HG02678 (cell line): ENCODE measurements around the gene CCDC6.
A peak's percentile ranks its signal among the peaks of the same experiment; 100 is the strongest.

Source experiments
- ATAC-seq: cut with Tn5 transposase; IDR thresholded peaks from one replicate; pipeline ENCODE4 v1.9.1; 2021; ENCODE audit warnings: mild to moderate bottlenecking, moderate library complexity; ENCODE audit not compliant: unreplicated experiment

Gene CCDC6

DNA sequence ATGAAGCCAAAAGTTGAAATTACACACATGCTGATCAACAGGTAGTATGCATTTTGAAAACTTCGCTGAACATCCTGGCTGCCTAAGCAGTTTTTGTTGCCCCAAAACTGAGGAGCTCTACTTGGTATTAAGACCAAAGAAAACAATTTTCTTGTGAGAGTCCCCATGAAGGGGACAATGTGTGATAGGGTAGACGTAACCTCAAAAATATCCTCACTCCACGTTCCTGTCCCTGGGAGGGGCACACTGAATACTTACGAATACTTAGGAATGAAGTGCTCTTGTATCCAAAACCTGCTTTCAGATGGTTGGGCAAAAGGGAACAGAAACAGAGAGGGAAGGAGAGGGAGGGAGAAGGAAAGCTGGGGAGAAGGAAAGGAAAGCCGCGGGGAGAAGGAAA lies 24.7 kb downstream of the CCDC6 start:
- no peak for ATAC-seq

DNA sequence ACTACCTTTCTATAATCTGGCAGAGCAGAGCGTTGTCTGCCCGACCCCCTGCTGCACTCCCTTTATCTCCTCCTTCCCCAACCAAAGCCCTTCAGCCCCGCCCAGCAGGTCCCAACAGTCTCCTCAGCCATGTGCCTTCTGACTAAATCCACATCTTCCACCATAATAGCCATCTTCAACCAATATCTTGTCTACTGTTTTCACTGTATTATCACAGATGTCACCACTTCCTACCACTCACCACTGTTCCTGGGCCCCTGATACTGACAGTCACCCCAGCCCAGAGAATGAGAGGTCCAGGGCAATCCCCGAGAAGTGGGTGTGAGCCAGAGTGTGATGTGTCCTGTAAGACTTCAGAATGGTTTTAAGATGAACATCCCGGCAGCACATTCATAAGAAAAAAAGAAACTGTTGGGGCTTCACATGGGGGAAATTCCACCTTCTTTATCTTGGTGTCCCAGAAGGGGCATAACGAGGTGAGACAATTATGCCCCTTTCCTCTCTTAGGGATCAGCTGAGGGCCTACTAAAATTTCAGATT lies 25.3 kb downstream of the CCDC6 start:
- ATAC-seq: peak; percentile 64

DNA sequence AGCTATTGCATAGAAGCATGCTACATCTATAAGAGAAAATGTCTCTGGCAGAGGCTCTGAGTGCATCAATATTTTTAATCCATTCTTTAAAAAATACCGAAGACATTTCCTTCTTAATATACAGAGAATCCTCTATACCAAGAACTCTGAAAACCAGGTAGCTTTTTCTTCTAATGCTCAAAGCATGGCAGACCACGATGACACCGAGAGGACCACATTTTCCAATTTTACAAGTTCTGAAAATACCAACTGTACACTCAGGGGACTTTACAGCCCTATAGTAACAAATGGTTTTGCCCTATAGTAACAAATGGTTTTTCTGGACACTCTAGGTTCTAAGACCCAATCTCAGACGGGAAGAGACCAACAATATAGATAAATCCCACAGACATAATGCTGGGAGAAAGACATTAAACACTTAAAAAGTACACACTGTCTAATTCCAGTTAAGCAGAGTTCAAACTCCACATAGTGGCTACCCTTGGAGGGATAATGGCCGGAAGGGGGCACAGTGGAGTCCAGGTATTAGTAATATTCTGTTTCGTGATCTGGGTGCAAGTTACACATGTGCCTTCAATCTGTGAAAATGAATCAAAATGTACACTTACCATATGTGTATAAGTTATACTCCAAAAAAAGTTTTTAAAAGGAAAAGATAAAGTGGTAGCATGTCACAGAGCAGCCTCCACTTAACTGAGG lies 26.2 kb downstream of the CCDC6 start:
- no peak for ATAC-seq

DNA sequence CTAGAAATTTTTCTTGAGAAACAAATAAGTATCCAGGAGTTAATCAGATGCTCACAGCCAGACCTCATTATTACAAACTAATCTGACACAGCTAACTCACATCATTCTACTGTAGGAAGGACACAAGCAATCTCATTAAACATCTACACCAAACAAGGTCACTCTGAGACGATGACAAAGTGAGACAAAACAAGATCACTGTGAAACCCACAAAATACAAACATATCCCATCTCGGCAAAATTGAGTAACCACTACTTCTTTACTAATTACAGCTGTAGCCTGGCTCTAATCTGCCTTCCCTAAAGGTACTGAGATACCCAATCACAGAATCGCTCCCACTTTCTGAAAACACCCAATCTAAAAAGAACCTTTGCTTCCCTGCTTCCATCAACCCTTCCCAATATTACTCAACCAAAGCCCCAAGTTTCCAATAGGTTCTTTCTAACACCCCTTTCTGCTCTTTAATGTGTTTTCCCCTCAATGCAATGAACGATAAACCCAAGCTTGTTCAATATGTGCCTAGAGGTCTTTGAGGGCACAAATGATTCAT lies 26.9 kb downstream of the CCDC6 start:
- ATAC-seq: peak; percentile 43

DNA sequence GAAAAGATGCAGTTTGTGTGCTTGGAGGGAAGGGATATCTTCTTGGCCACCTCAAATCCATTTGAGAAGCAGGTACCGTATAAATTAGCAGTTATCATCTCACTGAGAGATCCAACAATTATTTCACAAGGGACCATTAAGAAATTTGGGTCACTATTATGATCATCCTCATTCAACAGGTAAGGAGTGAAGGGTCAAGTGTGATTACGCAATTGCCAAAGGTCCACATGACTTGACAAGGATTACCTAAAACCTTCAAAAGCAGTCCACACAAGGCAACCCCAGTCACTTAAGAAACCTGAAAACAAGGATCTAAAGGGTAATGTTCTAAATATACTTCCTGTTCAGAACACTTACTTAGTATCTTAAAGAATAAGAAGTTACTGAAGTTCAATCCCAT lies 27.4 kb downstream of the CCDC6 start:
- no peak for ATAC-seq

DNA sequence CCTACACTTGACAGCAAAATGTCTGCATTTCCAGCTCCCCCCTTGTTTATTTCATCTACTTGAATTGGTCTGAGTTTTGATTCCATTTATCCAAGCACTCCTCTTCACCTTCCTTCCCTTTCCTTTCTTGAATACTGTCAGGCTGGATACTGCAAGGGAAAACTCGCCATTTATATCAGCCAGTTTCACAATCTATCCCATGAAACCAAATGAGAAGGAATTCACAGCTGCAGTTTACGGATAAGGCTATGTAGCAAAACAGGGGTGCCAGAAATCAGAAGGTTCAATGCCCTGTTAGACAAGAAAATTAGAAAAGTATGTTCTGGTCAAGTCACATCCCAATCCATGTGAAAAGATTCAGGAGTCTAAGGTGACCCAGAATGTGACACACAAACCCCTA lies 28.1 kb downstream of the CCDC6 start:
- no peak for ATAC-seq

DNA sequence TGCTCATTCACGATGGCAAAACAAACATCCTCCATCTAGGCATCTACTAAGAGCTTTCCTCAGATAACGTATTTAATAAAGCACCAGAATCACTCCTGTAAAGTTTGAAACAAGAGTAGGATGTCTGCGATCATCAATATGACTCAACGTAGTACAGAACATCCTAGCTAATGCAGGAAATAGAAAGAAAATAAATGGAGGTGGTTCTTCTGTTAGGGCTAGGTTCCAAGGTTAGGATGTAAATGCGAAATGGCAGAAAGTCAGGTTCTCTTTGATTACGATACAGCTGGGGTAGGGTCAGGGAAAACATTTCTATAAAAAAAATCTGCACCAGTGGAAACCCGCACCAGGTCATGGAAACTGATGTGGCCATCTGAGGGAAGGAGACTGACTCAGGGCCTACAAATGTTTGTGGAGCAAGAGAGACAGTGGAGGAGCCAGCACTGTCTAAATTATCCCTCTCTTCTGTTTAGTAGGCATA lies 29.1 kb downstream of the CCDC6 start:
- ATAC-seq: no peak

DNA sequence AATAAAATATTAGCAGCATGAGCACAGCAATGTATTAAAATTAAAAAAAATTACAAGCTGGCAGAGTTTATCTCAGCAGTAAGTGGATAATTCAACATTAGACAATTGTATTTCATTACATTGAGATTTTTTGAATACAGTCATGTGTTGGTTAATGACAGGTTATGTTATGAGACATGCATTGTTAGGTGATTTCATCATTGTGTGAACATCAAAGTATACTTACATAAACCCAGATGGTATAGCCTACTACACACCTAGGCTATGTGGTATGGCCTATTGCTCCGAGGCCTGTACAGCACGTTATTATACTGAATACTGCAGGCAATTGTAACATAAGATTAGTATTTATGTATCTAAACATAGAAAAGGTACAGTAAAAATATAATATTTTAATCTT lies 29.7 kb downstream of the CCDC6 start:
- no peak for ATAC-seq

DNA sequence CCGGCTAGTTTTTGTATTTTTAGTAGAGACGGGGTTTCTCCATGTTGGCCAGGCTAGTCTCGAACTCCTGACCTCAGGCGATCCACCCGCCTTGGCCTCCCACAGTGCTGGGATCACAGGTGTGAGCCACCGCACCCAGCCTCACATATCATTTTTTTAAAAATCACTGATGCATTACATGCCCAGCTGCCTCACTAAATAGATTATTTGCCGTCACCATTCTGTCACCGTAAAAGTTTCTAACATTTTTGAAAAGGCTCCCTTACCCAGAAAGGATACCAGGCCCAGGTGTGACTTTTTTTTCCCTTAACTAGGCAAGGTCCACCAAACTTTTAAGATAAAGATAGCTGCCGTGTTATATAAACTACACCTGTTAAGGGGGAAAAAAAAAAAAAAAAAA lies 30.1 kb downstream of the CCDC6 start:
- peak; percentile 21 for ATAC-seq

DNA sequence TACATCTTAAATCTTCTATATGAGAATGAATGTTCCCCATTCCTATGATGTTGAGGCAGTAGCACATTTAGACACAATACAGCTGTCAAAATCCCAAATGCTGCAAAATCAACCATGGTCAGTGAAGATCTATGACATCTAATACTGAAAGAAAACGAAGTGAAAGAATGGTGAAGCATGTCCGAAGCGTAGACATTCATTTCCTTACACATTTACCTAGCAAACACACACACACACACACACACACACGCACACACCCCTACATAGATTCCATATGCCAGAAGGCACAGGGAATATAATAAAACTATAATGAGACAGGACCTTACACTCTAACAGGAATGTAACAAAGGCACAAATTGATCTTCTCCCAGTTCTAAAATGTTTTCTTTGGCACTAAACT lies 32.5 kb downstream of the CCDC6 start:
- ATAC-seq: peak; percentile 73

DNA sequence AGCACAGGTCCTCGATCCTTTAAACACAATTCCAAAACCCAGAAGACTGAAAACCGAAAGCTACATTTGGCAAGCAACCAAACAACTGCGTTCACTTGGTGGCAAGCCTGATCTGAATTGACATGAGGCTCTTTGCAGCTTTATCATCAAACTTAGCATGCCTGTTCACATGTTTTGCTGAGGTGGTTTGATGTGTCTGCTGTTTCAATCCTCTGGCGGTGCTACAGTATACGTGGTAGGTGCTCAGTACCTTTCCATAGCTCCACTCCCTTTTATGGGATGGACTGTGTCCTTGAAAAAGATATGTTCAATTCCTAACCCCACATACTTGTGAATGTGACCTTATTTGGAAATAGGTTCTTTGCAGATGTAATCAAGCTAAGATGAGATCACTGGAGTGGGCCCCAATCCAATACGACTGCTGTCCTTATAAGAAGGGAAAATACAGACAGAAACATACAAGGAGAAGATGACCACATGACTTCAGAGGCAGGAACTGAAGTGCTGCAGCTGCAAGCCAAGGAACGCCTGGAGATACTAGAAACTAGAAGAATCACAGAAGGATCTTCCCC lies 33.4 kb downstream of the CCDC6 start:
- no peak for ATAC-seq

DNA sequence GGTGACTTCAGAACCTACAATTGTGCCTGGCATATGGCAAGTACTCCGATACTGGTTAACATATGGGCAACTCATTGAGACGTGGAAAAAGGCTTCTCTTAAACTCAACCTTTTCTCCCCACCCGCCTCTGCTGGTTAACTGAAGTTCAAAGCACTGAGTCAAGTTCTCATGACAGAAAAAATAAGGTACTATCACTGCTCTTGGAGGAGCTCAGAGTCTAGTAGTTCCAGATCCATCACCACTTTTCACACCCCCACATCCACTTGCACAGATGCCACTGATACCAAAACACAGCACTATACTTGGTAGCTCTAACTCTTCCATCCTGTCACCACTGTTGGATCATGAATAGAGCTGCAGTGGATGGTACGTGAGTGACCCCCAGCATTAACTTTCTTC lies 36.2 kb downstream of the CCDC6 start:
- no peak for ATAC-seq

DNA sequence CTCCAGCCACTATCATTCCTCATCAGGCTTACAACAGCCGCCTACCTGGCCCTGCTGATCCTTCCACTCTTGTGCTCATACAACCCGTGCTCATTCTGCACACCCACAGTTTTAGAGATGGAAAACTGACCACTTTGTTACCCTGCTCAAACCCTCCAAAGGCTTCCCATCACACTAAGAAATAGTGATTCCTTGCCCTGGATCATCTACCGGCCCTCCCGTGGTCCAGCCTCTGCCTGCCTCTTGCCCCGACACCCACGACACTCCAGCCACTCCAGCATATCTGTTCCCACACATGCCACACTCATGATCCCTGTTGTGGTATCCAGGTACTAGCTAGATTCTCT lies 36.8 kb downstream of the CCDC6 start:
- ATAC-seq: no peak

DNA sequence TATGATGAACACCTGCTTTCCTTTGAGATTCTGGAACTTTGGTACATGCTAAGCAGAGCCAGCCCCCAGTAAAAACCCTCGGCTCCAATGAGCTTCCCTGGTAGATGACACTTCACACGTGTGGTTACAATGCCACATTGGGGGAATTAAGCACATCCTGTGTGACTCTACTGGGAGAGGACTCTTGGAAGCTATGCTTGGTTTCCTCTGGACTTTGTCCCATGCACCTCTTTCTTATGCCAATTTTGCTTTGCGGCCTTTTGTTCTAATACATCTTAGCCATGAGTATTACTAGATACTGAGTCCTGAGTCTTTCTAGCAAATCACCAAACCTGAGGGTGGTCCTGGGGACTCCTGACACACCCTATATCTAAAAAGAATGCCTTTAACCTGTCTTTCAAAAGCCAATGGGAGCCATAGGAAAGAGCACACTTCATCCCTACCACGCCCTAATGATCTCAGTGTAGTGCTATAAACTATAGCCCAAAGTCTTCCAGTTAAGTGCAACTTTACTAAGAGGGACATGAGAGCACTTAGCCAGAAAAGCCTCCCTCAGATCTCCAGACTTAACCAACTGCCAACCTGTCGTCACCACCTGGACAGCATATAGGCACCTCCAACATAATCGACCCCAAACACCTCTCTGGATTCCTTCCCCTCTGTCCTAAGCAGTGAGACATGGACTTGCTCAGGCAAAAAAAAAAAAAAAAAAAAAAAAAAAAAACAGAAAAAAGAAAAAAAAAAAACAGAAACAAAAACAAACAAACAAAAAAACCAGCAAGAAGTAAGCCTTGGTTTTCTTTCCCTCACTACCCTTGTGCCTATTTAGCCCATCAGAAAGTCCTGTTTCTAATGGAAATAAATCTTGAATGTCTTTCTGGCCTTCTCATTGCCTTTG lies 37.4 kb downstream of the CCDC6 start:
- ATAC-seq: no peak

DNA sequence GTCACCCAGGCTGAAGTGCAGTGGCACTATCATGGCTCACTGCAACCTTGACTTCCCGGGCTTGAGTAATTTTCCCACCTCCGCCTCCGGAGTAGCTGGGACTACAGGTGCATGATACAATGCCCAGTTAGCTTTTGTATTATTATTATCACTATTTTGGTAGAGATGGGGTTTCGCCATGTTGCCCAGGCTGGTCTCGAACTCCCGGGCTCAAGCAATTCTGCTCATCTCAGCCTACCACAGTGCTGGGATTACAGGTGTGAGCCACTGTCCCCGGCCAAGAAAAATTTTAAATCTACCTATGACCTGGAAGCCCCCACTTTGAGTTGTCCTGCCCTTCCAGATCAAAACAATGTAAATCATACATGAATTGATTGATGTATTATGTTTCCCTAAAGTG lies 38.8 kb downstream of the CCDC6 start:
- ATAC-seq: no peak

DNA sequence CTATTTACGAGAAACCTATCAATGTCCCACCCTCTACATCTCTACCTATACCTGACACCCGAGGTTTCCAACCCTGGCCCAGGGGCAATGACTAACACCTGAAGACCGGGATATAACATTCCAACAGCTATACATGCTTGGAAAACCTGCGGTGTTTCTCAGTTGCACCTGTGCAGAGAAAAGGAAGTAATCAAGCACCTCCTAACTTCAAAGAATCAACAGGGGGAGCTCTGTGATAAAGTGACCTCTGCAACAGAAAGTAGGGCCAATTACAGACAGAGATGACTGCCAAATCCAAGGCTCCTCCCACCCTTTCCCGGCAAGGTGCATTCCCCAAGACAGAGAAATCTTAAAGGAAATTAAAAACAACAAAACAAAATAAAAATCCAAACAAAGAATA lies 41.3 kb downstream of the CCDC6 start:
- ATAC-seq: peak; percentile 85

DNA sequence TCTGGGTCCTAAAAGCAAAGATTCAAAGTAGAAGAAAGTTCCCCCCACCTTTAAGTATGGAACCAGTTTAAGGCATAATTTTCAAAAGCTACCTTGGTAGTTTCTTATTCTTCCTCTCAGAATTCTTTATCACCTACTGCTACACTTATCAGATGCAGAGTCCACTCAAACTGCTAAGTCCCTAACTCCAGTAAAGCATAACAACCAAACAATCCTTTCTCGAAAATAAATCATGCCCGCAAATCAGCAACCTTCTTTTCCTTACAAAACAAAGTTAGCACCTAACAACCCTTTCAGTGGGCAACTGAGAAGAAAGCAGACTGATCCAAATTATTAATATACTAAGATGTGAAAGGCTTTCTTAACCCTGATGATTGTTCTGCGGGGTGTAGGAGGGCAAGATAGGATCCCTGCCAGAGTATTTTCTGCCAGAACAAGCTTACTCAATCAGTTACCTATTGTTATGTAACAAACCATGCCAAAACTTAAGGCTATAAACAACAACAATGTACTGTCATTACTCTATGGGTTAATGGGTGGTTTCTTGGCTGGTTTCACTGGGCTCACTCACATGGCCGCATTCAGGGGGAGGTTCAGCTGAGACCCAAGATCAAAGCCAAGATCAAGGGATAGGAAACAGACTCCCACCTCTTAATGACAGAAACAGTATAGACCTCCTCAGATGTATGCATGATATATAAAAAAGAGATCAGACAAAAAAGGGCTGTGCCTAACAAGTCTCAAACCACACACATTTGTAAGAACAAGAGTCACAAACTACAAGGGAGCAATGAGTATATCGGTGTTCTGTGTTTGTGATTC lies 42.0 kb downstream of the CCDC6 start:
- peak; percentile 37 for ATAC-seq

DNA sequence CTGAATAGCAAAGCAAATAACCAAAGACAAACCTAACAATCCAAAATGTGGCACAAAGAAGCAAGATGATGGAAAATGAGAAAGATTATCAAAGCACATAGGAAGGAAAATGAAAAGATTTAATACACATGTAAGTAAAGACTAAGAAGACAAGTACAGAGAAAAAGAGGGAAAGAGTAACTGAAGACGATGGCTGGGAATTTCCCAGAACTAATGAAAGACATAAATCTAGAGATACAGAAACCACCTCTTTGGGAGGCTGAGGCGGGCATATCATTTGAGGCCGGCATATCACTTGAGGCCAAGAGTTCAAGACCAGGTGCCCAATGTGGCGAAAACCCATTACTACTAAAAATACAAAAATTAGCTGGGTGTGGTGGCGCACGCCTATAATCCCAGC lies 46.8 kb downstream of the CCDC6 start:
- ATAC-seq: no peak

DNA sequence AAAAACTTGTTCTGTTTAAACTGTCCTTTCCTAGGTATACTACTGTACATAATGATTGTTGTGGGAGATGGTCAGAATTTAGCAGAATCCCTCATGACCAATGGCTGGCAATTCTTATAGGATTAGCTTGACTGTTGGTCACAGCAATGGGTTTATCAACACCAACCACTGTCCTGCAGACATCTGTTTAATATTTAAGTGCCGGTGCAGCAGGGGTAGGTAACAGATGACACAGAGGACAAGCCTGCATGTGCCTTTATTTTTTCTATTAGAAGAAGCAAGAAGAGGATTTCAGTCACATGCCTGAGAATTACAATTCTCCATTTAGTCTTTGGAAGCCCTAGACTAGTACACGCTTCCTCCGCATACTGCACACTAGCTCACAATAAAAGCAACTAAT lies 48.4 kb downstream of the CCDC6 start:
- no peak for ATAC-seq

DNA sequence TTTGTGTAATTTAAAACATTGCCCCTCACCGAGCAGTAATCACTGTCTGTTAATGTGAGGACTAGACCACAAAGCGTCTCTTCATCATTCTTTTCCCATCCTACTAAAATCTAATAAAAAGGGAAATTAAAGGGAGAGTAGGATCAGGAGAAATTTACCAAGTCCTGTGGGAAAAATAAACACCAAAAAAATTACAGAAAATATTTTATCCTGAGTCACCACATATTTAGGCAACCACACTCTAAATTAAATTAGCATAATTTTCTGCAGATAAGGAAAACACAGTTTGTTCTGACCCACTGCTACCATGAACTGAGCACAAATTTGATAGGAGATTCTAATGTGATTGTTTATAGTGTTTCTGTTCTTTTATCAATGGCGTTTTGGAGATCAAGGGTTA lies 49.3 kb downstream of the CCDC6 start:
- no peak for ATAC-seq

DNA sequence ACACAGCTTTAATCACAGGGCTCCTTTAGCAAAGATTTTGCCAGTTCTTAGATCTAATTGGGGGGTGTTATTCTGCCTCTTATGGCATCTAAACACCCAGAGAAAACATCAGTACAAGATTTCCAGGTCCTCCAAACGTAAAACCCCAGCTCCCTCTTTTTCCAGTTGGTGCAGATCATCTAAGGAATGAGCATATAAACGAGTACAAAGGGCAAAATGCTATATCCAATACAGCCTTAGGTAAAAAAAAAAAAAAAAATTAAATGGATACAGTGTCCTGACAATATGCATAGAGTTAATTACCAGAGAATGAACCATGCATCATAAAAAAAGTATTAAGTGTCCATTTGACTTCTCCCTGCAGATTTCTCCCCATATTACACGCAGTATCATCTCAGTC lies 50.3 kb downstream of the CCDC6 start:
- no peak for ATAC-seq
